Measurements from ENCODE around the gene NARF.

DNA sequence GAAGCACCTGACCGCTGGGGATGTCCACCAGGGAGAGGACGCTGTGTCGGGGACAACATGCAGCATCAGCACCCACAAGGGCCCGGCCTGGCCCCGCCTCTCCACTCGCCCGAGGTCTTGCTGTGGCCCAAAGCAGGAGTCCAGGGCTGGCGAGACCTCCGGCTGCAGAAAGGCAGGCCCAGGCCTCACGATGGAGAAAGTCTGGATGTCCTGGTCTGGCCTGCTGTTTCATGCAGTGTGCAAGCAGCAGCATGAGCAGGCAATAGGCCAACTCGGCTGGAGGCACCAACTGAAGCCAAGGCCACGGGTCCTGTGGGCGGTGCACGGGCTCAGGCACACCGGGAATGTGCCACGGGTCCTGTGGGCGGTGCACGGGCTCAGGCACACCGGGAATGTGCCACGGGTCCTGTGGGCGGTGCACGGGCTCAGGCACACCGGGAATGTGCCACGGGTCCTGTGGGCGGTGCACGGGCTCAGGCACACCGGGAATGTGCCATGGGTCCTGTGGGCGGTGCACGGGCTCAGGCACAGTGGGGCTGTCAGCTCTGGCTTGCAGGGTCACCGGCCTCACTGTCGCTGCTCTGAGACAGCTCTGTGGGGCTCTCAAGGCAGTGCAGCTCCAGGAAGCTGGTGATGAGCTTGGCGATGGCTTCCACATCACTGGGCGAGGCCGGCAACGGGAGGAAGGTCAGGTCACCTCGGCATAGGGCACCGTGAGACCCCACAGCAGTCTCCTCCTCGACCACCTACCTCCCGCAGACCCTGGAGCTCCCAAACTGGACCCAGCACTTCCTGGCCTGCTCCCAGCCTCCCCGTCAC lies 14.9 kb upstream of the NARF start:
- TF ChIP-seq, protein P1, sequence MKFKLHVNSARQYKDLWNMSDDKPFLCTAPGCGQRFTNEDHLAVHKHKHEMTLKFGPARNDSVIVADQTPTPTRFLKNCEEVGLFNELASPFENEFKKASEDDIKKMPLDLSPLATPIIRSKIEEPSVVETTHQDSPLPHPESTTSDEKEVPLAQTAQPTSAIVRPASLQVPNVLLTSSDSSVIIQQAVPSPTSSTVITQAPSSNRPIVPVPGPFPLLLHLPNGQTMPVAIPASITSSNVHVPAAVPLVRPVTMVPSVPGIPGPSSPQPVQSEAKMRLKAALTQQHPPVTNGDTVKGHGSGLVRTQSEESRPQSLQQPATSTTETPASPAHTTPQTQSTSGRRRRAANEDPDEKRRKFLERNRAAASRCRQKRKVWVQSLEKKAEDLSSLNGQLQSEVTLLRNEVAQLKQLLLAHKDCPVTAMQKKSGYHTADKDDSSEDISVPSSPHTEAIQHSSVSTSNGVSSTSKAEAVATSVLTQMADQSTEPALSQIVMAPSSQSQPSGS (CRISPR knock-in tag; IDR thresholded peaks at IDR 0.05; ENCODE audit: borderline replicate concordance, low read depth): no peak
- TF ChIP-seq, protein P2, sequence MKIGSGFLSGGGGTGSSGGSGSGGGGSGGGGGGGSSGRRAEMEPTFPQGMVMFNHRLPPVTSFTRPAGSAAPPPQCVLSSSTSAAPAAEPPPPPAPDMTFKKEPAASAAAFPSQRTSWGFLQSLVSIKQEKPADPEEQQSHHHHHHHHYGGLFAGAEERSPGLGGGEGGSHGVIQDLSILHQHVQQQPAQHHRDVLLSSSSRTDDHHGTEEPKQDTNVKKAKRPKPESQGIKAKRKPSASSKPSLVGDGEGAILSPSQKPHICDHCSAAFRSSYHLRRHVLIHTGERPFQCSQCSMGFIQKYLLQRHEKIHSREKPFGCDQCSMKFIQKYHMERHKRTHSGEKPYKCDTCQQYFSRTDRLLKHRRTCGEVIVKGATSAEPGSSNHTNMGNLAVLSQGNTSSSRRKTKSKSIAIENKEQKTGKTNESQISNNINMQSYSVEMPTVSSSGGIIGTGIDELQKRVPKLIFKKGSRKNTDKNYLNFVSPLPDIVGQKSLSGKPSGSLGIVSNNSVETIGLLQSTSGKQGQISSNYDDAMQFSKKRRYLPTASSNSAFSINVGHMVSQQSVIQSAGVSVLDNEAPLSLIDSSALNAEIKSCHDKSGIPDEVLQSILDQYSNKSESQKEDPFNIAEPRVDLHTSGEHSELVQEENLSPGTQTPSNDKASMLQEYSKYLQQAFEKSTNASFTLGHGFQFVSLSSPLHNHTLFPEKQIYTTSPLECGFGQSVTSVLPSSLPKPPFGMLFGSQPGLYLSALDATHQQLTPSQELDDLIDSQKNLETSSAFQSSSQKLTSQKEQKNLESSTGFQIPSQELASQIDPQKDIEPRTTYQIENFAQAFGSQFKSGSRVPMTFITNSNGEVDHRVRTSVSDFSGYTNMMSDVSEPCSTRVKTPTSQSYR (CRISPR knock-in tag; IDR thresholded peaks at IDR 0.05): no peak
- TF ChIP-seq, protein P3, sequence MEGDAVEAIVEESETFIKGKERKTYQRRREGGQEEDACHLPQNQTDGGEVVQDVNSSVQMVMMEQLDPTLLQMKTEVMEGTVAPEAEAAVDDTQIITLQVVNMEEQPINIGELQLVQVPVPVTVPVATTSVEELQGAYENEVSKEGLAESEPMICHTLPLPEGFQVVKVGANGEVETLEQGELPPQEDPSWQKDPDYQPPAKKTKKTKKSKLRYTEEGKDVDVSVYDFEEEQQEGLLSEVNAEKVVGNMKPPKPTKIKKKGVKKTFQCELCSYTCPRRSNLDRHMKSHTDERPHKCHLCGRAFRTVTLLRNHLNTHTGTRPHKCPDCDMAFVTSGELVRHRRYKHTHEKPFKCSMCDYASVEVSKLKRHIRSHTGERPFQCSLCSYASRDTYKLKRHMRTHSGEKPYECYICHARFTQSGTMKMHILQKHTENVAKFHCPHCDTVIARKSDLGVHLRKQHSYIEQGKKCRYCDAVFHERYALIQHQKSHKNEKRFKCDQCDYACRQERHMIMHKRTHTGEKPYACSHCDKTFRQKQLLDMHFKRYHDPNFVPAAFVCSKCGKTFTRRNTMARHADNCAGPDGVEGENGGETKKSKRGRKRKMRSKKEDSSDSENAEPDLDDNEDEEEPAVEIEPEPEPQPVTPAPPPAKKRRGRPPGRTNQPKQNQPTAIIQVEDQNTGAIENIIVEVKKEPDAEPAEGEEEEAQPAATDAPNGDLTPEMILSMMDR (IDR thresholded peaks at IDR 0.05): no peak
- TF ChIP-seq ZNF263 (CRISPR knock-in tag; IDR thresholded peaks at IDR 0.05; ENCODE audit: low read depth) (no peak), SMAD3 (CRISPR knock-in tag; IDR thresholded peaks at IDR 0.05; ENCODE audit: borderline replicate concordance) (no peak), ELF4 (CRISPR knock-in tag; IDR thresholded peaks at IDR 0.05; ENCODE audit: low read depth) (no peak), ZNF121 (CRISPR knock-in tag; IDR thresholded peaks at IDR 0.05) (no peak), KAT7 (CRISPR knock-in tag; IDR thresholded peaks at IDR 0.05; ENCODE audit: borderline replicate concordance) (no peak)
- TF ChIP-seq, protein P4, sequence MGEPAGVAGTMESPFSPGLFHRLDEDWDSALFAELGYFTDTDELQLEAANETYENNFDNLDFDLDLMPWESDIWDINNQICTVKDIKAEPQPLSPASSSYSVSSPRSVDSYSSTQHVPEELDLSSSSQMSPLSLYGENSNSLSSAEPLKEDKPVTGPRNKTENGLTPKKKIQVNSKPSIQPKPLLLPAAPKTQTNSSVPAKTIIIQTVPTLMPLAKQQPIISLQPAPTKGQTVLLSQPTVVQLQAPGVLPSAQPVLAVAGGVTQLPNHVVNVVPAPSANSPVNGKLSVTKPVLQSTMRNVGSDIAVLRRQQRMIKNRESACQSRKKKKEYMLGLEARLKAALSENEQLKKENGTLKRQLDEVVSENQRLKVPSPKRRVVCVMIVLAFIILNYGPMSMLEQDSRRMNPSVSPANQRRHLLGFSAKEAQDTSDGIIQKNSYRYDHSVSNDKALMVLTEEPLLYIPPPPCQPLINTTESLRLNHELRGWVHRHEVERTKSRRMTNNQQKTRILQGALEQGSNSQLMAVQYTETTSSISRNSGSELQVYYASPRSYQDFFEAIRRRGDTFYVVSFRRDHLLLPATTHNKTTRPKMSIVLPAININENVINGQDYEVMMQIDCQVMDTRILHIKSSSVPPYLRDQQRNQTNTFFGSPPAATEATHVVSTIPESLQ (CRISPR knock-in tag; IDR thresholded peaks at IDR 0.05): no peak

All from WTC11 (cell line).